OCI-LY1 (cell line): ENCODE data around the gene ELMO1.

Experiments used
- H2AFZ ChIP-seq: fragments of 200-600 bp; sonication (generic), shearing (Covaris generic); 2 replicates; pipeline ENCODE4 v1.6.0; 2014; ENCODE audit warnings: antibody characterized with exemption, mild to moderate bottlenecking, low read length
- H3F3A ChIP-seq: fragments of 200-600 bp; sonication (generic), shearing (Covaris generic); 2 replicates; pipeline ENCODE4 v1.6.0; 2014; ENCODE audit warnings: mild to moderate bottlenecking, antibody characterized with exemption, low read length, moderate library complexity; ENCODE audit not compliant: insufficient read depth
- H3K27ac ChIP-seq: fragments of 200-600 bp; sonication (generic); 2 replicates; pipeline ENCODE4 v1.5.1; 2014; ENCODE audit warnings: low read length, mixed run types, mild to moderate bottlenecking, low read depth; ENCODE audit not compliant: poor library complexity, severe bottlenecking
- H3K27me3 ChIP-seq: fragments of 200-600 bp; sonication (generic); 2 replicates; pipeline ENCODE4 v1.6.0; 2014; ENCODE audit warnings: antibody characterized with exemption, mild to moderate bottlenecking, low read length, moderate library complexity; ENCODE audit not compliant: insufficient read depth
- H3K36me3 ChIP-seq: fragments of 200-600 bp; sonication (generic); 2 replicates; pipeline ENCODE4 v1.6.1; 2014; ENCODE audit warnings: mild to moderate bottlenecking, antibody characterized with exemption, low read length, moderate library complexity, mixed read lengths; ENCODE audit not compliant: insufficient read depth
- H3K4me1 ChIP-seq: fragments of 200-600 bp; sonication (generic); 2 replicates; pipeline ENCODE4 v1.5.1; 2014; ENCODE audit warnings: mild to moderate bottlenecking, low read length, moderate library complexity; ENCODE audit not compliant: insufficient read depth, severe bottlenecking
- H3K4me2 ChIP-seq: fragments of 200-600 bp; sonication (generic), shearing (Covaris generic); 2 replicates; pipeline ENCODE4 v1.6.1; 2014; ENCODE audit warnings: low read length
- H3K4me3 ChIP-seq: fragments of 200-600 bp; sonication (generic); 2 replicates; pipeline ENCODE4 v1.5.1; 2014; ENCODE audit warnings: low read length, low read depth, mild to moderate bottlenecking, mixed read lengths; ENCODE audit not compliant: poor library complexity, severe bottlenecking
- H3K79me2 ChIP-seq: fragments of 200-600 bp; shearing (Covaris generic); 2 replicates; pipeline ENCODE4 v1.6.1; 2016; ENCODE audit warnings: mixed run types, low read length, mixed read lengths; ENCODE audit not compliant: insufficient read depth
- H3K9ac ChIP-seq: fragments of 200-600 bp; sonication (generic), shearing (Covaris generic); 2 replicates; pipeline ENCODE4 v1.6.1; 2014; ENCODE audit warnings: mild to moderate bottlenecking, low read length, mixed read lengths
- H3K9me2 ChIP-seq: fragments of 200-600 bp; sonication (generic), shearing (Covaris generic); 2 replicates; pipeline ENCODE4 v1.6.1; 2014; ENCODE audit warnings: low read depth, mild to moderate bottlenecking, low read length, mixed read lengths
- H3K9me3 ChIP-seq: fragments of 200-600 bp; shearing (Covaris generic); 2 replicates; pipeline ENCODE4 v1.6.1; 2014; ENCODE audit warnings: low read length, mixed read lengths
- H4K20me1 ChIP-seq: fragments of 200-600 bp; sonication (generic), shearing (Covaris generic); 2 replicates; pipeline ENCODE4 v1.6.0; 2016; ENCODE audit warnings: mild to moderate bottlenecking, low read length; ENCODE audit not compliant: insufficient read depth
- CTCF ChIP-seq: fragments of 200-600 bp; sonication (generic), shearing (Covaris generic); IDR thresholded peaks from 2 replicates; pipeline ENCODE4 v1.5.1; 2017; ENCODE audit warnings: mild to moderate bottlenecking, antibody characterized with exemption, low read length, moderate library complexity, mixed read lengths
- EZH2 ChIP-seq: fragments of 200-600 bp; sonication (generic), shearing (Covaris generic); IDR thresholded peaks from 2 replicates; pipeline ENCODE4 v1.8.0; 2017; ENCODE audit warnings: borderline replicate concordance, mixed run types, mild to moderate bottlenecking, antibody characterized with exemption, low read length, moderate library complexity, mixed read lengths

ELMO1 gene

GRCh38 chr7:36984041-36984521 is 464.6 kb downstream of the ELMO1 start:
- no peak for TF ChIP-seq CTCF
- no peak for TF ChIP-seq EZH2
- Histone ChIP-seq H3F3A (peaks cover 5% of the 10 kb centered on the region; the same call in 1 of the 2 replicates), H3K9ac (no peak overlapping the region), H3K9me2 (no peaks in the 10 kb centered on the region), H3K4me2 (no peak overlapping the region), H3K36me3 (no peaks in the 10 kb centered on the region), H3K4me1 (peaks cover 18% of the 10 kb centered on the region), H3K4me3 (no peak overlapping the region), H4K20me1 (no peaks in the 10 kb centered on the region), H3K27me3 (no peaks in the 10 kb centered on the region), H3K9me3 (no peaks in the 10 kb centered on the region), H3K27ac (no peak overlapping the region), H2AFZ (no peak overlapping the region), H3K79me2 (no peaks in the 10 kb centered on the region; the same call in 1 of the 2 replicates)

- Histone ChIP-seq H2AFZ (no peak overlapping the region), H3K27me3 (no peaks in the 10 kb centered on the region), H3K9me3 (no peaks in the 10 kb centered on the region), H3K79me2 (no peaks in the 10 kb centered on the region; the same call in 1 of the 2 replicates), H3K4me3 (no peak overlapping the region), H3K27ac (no peak overlapping the region), H3K4me2 (no peak overlapping the region), H4K20me1 (no peaks in the 10 kb centered on the region), H3F3A (no peaks in the 10 kb centered on the region), H3K4me1 (peaks cover 18% of the 10 kb centered on the region), H3K9ac (no peak overlapping the region), H3K36me3 (0 out of 2 replicates have a peak, but pooled peaks cover 3% of the 10 kb centered on the region), H3K9me2 (no peaks in the 10 kb centered on the region)
- TF ChIP-seq EZH2 (no peak), CTCF (no peak)
Observed at GRCh38 chr7:36982766-36983165, 465.9 kb downstream of the ELMO1 start.

GRCh38 chr7:36979810-36980248 is 468.8 kb downstream of the ELMO1 start:
- TF ChIP-seq EZH2 (no peak), CTCF (no peak)
- Histone ChIP-seq H3K36me3 (peaks cover 22% of the 10 kb centered on the region; the same call in 1 of the 2 replicates), H3K4me1 (peaks cover 8% of the 10 kb centered on the region), H3K27me3 (no peaks in the 10 kb centered on the region), H3K4me3 (no peak overlapping the region), H3K27ac (no peak overlapping the region), H2AFZ (no peak overlapping the region), H3K9ac (no peak overlapping the region), H3K9me2 (no peaks in the 10 kb centered on the region), H3K9me3 (no peaks in the 10 kb centered on the region), H3K79me2 (no peaks in the 10 kb centered on the region), H3K4me2 (no peak overlapping the region), H3F3A (no peaks in the 10 kb centered on the region), H4K20me1 (no peaks in the 10 kb centered on the region)
